Activated naive CD8-positive, alpha-beta T cell treated with anti-CD3 and anti-CD28 coated beads, Interleukin-2, amount 10 ng/mL, durations not matched to agents 7 days and 5 days (primary cell): ENCODE data around the gene CPNE1. TPM values are rescaled to one million over a fixed set of nuclear protein-coding genes. Genes with fewer than 3 reads are reported as not detected.

Experiments
- ATAC-seq: fragments of 150-1000 bp; cut with Tn5 transposase; one replicate; pipeline ENCODE4 v1.10.0; 2021; ENCODE audit warnings: low read depth, moderate library complexity
- POLR2A ChIA-PET: fragments of 350-600 bp; sonication (Branson Sonifier 250); formaldehyde crosslinking; loops from one replicate; lab custom pipeline; 2021; ENCODE audit warnings: antibody characterized with exemption; lab: Charles Lee
- DNase-seq: peaks from one replicate; pipeline ENCODE4 v3.0.0; 2021
- H3K27ac Mint-ChIP-seq: one replicate; pipeline ENCODE4 v1.8.0; 2022; ENCODE audit warnings: mild to moderate bottlenecking, mixed read lengths
- H3K27me3 Mint-ChIP-seq: one replicate; pipeline ENCODE4 v1.8.0; 2022; ENCODE audit warnings: mild to moderate bottlenecking, moderate library complexity, mixed read lengths
- H3K36me3 Mint-ChIP-seq: one replicate; pipeline ENCODE4 v1.8.0; 2021; ENCODE audit warnings: mild to moderate bottlenecking, mixed read lengths
- H3K4me1 Mint-ChIP-seq: one replicate; pipeline ENCODE4 v1.8.0; 2021; ENCODE audit warnings: mixed read lengths
- H3K4me3 Mint-ChIP-seq: one replicate; pipeline ENCODE4 v1.8.0; 2022; ENCODE audit warnings: mild to moderate bottlenecking, moderate library complexity, mixed read lengths
- H3K9me3 Mint-ChIP-seq: one replicate; pipeline ENCODE4 v1.8.0; 2021; ENCODE audit warnings: mixed read lengths
- total RNA-seq, 2 experiments: library from RNA; stranded (reverse); gene quantifications; one replicate each; pipeline ENCODE4 v1.2.3, GENCODE V29; 2021

The CPNE1 gene
- total RNA-seq, 2 experiments from 2014 or later = 296 to 327 TPM

- H3K9me3 Mint-ChIP-seq = no peaks in the 10 kb centered on the region
- no peak overlapping the region for H3K27ac Mint-ChIP-seq
- DNase-seq = no peak
- H3K4me3 Mint-ChIP-seq = no peak overlapping the region
- POLR2A ChIA-PET = no interaction called here
- H3K27me3 Mint-ChIP-seq = peaks cover 6% of the 10 kb centered on the region
- no peak for ATAC-seq
- H3K4me1 Mint-ChIP-seq = peaks cover 3% of the 10 kb centered on the region
- no peaks in the 10 kb centered on the region for H3K36me3 Mint-ChIP-seq
Observed at GRCh38 chr20:35592339-35592974, 72.2 kb downstream of the CPNE1 start.

DNA sequence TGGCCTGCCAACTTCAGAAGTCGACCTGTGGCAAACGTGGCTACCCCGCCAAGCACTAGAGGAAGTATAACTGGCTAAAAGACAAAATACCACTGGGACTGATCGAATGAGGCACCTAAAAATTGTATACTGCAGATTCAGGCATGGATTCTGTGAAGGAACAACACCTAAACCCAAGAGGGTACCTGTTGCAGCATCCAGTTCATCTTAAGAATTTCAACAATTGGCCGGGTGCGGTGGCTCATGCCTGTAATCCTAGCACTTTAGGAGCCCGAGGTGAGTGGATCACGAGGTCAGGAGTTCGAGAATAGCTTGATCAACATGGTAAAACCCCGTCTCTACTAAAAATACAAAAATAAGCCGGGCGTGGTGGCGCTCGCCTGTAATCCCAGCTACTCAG, 76.3 kb downstream of the CPNE1 start:
- Mint-ChIP-seq H3K4me3 (no peak overlapping the region), H3K27ac (no peak overlapping the region), H3K27me3 (no peaks in the 10 kb centered on the region), H3K36me3 (no peaks in the 10 kb centered on the region), H3K4me1 (peaks cover 3% of the 10 kb centered on the region), H3K9me3 (no peaks in the 10 kb centered on the region)
- DNase-seq (no peak), ATAC-seq (no peak)
- POLR2A ChIA-PET = interaction anchor here (0.6 kb wide), 1 partner anchor 122 kb away, joined by 4 read pairs; no protein-coding TSS in a partner anchor

DNA sequence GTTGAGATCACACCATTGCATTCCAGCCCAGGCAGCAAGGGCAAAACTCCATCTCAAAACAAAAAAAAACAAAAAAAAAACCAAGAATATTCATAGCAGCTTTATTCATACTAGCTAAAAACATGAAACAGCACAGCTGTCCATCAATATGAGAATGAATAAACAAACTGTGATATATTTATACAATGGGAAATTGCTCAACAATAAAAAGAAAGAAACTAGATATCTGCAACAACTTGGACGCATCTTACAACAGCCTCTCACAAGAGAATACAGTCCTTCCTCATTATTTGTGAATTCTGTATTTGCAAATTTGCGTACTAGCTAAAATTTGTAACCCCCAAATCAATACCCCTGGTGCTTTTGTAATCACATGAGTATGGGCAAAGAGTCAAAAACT, 77.3 kb downstream of the CPNE1 start:
- peaks cover 3% of the 10 kb centered on the region for H3K4me1 Mint-ChIP-seq
- no peaks in the 10 kb centered on the region for H3K9me3 Mint-ChIP-seq
- H3K27ac Mint-ChIP-seq = no peak overlapping the region
- H3K36me3 Mint-ChIP-seq = no peaks in the 10 kb centered on the region
- ATAC-seq (no peak), DNase-seq (no peak)
- H3K4me3 Mint-ChIP-seq = no peak overlapping the region
- POLR2A ChIA-PET = no interaction called here
- H3K27me3 Mint-ChIP-seq = no peaks in the 10 kb centered on the region

DNA sequence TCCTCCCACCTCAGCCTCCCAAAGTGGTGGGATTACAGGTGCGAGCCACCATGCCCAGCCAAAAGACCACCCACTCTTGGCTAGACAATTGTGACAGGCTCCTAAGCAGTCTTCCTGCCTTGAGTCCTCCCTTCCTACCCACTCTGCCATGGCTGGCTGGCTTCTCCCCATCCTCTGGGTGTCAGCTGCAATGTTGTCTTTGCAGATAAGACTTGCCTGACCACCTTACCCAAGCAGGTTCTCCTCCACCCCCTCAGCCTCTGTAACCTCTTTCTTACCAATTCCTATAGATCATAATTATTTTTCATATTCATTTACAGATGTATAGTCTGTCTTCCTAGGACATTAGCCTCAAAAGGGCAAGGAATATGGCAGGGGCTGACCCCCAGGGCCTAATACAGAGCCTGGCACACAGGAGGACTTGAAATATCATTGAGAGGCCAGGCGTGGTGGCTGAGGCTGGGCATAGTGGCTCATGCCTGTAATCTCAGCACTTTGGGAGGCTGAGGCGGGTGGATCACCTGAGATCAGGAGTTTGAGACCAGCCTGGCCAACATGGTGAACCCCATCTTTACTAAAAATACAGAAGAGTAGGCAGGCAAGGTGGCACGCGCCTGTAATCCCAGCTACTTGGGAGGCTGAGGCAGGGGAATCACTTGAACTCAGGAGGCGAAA, 77.8 kb downstream of the CPNE1 start:
- no peaks in the 10 kb centered on the region for H3K36me3 Mint-ChIP-seq
- ATAC-seq (no peak), DNase-seq (no peak)
- H3K4me3 Mint-ChIP-seq = no peak overlapping the region
- H3K9me3 Mint-ChIP-seq = peaks cover 1% of the 10 kb centered on the region
- H3K27me3 Mint-ChIP-seq = no peaks in the 10 kb centered on the region
- POLR2A ChIA-PET = no interaction called here
- no peak overlapping the region for H3K27ac Mint-ChIP-seq
- H3K4me1 Mint-ChIP-seq = peaks cover 1% of the 10 kb centered on the region

DNA sequence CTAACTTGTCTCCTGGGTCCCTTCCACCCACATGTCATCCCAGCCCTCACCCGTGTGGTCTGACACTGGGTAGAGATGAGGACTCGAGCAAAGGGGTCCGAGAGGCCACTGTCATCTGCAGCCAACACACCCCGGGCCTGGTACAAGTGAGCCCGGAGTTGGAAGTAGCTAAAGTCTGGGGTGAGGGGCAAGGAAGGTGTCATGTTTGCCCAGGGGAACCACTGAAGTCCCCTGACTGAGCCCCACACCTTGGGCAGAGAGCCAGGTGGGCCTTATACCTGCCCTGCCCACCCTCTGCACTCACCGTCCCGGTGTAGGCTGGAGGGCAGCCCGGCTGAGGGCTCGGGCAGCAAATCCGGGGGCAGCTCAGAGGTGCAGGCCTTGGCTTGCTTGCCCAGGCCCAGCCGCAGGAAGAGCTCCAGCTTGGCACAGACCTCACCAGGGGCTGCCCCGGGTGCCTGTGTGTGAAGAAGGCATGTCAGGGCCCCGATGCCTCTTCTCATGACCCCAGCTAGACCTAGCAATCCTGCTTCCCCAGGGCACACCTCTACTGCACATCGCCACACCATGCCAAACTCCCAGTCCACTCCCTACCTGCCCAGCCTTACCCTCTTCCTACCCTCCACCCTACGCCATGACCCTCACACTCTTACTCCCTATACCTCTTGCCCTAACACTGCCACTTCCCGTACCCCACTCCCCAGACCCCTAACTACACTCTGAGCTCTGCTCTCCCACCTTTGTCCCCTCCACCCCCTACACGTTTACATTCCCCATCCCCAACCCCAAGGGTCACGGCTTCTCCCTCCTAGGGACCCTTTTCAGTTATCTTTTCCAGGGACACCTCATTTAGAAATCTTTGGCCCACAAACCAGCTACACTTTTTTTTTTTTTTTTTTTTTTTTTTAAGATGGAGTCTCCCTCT, 80.8 kb downstream of the CPNE1 start:
- ATAC-seq = no peak
- H3K4me3 Mint-ChIP-seq = no peak overlapping the region
- H3K36me3 Mint-ChIP-seq = no peaks in the 10 kb centered on the region
- peaks cover 1% of the 10 kb centered on the region for H3K9me3 Mint-ChIP-seq
- no peaks in the 10 kb centered on the region for H3K4me1 Mint-ChIP-seq
- no peak overlapping the region for H3K27ac Mint-ChIP-seq
- H3K27me3 Mint-ChIP-seq = peaks cover 3% of the 10 kb centered on the region
- DNase-seq = no peak
- POLR2A ChIA-PET = interaction anchor here (0.6 to 1.0 kb wide), 2 partner anchors 15 to 364 kb away, joined by 3 to 5 read pairs; no protein-coding TSS in a partner anchor

GRCh38 chr20:35582741-35583404, 81.8 kb downstream of the CPNE1 start:
- H3K4me1 Mint-ChIP-seq = no peaks in the 10 kb centered on the region
- no peak for ATAC-seq
- H3K27me3 Mint-ChIP-seq = peaks cover 3% of the 10 kb centered on the region
- H3K36me3 Mint-ChIP-seq = no peaks in the 10 kb centered on the region
- H3K4me3 Mint-ChIP-seq = no peak overlapping the region
- H3K27ac Mint-ChIP-seq = no peak overlapping the region
- POLR2A ChIA-PET = no interaction called here
- no peak for DNase-seq
- peaks cover 1% of the 10 kb centered on the region for H3K9me3 Mint-ChIP-seq

GRCh38 chr20:35582131-35582530, 82.6 kb downstream of the CPNE1 start:
- Mint-ChIP-seq H3K36me3 (no peaks in the 10 kb centered on the region), H3K4me1 (no peaks in the 10 kb centered on the region), H3K27me3 (peaks cover 3% of the 10 kb centered on the region), H3K4me3 (no peak overlapping the region), H3K27ac (no peak overlapping the region), H3K9me3 (peaks cover 1% of the 10 kb centered on the region)
- DNase-seq (no peak), ATAC-seq (no peak)
- POLR2A ChIA-PET = no interaction called here

DNA sequence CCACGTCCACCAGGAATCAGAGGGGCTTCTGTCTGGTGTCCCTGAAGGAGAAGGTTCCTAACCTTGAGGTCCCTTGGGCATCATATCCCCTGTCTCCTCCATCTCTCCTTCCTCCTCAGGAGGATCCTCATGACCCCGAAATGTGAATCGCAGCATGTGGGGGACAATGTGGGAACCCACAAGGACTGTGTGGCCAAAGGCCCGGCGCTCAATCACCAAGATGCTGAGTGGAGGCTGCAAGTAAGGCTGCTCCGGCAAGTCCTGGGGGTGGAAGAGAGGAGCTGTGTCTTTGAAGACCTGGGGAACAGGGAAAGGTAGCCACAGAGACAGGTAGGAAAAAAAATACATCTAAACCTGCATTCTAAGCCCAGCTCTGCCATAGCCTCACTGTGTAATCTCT, 85.5 kb downstream of the CPNE1 start:
- H3K9me3 Mint-ChIP-seq = peaks cover 1% of the 10 kb centered on the region
- no peaks in the 10 kb centered on the region for H3K36me3 Mint-ChIP-seq
- no peak for DNase-seq
- H3K27ac Mint-ChIP-seq = no peak overlapping the region
- H3K4me1 Mint-ChIP-seq = no peaks in the 10 kb centered on the region
- no peak for ATAC-seq
- peaks cover 11% of the 10 kb centered on the region for H3K27me3 Mint-ChIP-seq
- no peak overlapping the region for H3K4me3 Mint-ChIP-seq
- POLR2A ChIA-PET = no interaction called here

DNA sequence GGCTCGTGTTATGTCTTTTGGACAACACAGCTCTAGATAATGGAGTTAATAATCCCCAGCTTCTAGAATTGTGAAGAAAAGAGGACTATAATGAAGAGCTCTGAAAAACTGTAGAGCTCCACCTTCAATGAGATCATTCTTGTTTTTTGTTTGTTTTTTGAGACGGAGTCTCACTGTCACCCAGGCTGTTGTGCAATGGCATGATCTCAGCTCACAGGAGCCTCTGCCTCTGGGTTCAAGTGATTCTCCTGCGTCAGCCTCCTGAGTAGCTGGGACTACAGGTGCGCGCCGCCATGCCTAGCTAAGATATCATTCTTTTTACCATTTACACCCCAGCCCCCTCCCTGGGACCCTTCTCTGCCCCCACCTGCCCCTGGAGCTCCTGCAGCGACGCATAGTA, 86.2 kb downstream of the CPNE1 start:
- ATAC-seq = no peak
- no peaks in the 10 kb centered on the region for H3K36me3 Mint-ChIP-seq
- POLR2A ChIA-PET = no interaction called here

GRCh38 chr20:35576816-35577215, 87.9 kb downstream of the CPNE1 start:
- Mint-ChIP-seq H3K36me3 (no peaks in the 10 kb centered on the region), H3K9me3 (peaks cover 3% of the 10 kb centered on the region), H3K27ac (no peak overlapping the region), H3K4me3 (no peak overlapping the region), H3K4me1 (no peaks in the 10 kb centered on the region), H3K27me3 (peaks cover 16% of the 10 kb centered on the region)
- ATAC-seq (no peak), DNase-seq (no peak)
- POLR2A ChIA-PET = no interaction called here

More for the DNA sequence above, 86.2 kb downstream of the CPNE1 start:
- Mint-ChIP-seq H3K9me3 (peaks cover 1% of the 10 kb centered on the region), H3K27me3 (peaks cover 14% of the 10 kb centered on the region), H3K27ac (no peak overlapping the region), H3K4me3 (no peak overlapping the region), H3K4me1 (no peaks in the 10 kb centered on the region)
- DNase-seq = no peak

Other genes with a start within 250 kb of the CPNE1 start
- gene GDF5, start 226.7 kb downstream of the CPNE1 start, total RNA-seq = not detected
- 10 to 100 TPM; 82.9 to 84.5 TPM for gene CEP250, start 209.3 kb downstream of the CPNE1 start, total RNA-seq
- gene C20orf173, start 135.2 kb downstream of the CPNE1 start, total RNA-seq = not detected
- gene ERGIC3, start 122.8 kb downstream of the CPNE1 start, total RNA-seq = 100 to 1,000 TPM; 123 to 125 TPM
- gene SPAG4, start 49.1 kb downstream of the CPNE1 start, total RNA-seq = 1 to 10 TPM; 3.8 to 5.7 TPM
- gene RBM12, start within 50 bp of the CPNE1 start, total RNA-seq = 100 to 1,000 TPM; 116 to 120 TPM
- 10 to 100 TPM; 33.1 to 33.8 TPM for gene NFS1, start 34.5 kb upstream of the CPNE1 start, total RNA-seq
- gene ROMO1, start 34.5 kb upstream of the CPNE1 start, total RNA-seq = 100 to 1,000 TPM in 1 of 2 experiments, 10 to 100 TPM in 1; 96.9 to 112 TPM
- gene RBM39, start 77.4 kb upstream of the CPNE1 start, total RNA-seq = 100 to 1,000 TPM; 478 to 499 TPM
- 10 to 100 TPM; 61.9 to 69.4 TPM for gene PHF20, start 107.1 kb upstream of the CPNE1 start, total RNA-seq